Fibroblast of the aortic adventitia (primary cell): ENCODE measurements around the gene MAN2B2. TPM values are rescaled to one million over a fixed set of nuclear protein-coding genes. Genes with fewer than 3 reads are reported as not detected.

Experiments used
- DNase-seq: peaks from one replicate; pipeline ENCODE4 v3.0.0-alpha.2; 2010; ENCODE audit warnings: low read depth
- H3K4me3 ChIP-seq: 2 replicates; pipeline ENCODE4 v1.5.1; 2011; ENCODE audit warnings: low read depth, mild to moderate bottlenecking, control low read depth, low read length, moderate library complexity
- total RNA-seq: library from RNA; depleted of rRNA; stranded (reverse); fragments of >200 nt; gene quantifications from 2 replicates; pipeline ENCODE4 v1.2.3, GENCODE V29; 2012; ENCODE audit warnings: low replicate concordance
- TF ChIP-seq, protein P1 (sequence below): IDR thresholded peaks from 2 replicates; pipeline ENCODE4 v1.5.1; 2011; ENCODE audit warnings: mild to moderate bottlenecking, low read length, control low read depth, inconsistent platforms; ENCODE audit not compliant: insufficient read depth

The MAN2B2 gene
- total RNA-seq, 1 donor: 25.9 TPM

DNA sequence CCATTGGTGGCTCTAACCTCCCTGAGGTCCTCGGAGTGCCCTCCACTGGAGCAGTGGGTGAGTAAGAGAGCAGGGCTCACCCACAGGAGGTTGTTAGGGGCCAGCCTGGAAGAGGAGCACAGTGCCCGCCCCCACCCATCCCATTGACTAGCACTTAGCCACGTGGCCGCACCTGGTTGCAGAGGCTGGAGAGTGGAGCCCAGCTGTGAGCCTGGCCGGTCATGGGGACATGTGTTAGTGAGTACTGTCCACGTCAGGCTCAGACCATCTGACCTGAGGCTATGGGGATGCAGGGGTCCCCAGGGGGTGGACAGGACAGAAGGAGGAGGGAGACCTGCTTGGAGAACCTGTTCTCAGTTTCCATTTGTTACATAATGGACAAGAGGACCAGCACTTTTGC lies 1.4 kb upstream of the MAN2B2 start:
- TF ChIP-seq, protein P1, sequence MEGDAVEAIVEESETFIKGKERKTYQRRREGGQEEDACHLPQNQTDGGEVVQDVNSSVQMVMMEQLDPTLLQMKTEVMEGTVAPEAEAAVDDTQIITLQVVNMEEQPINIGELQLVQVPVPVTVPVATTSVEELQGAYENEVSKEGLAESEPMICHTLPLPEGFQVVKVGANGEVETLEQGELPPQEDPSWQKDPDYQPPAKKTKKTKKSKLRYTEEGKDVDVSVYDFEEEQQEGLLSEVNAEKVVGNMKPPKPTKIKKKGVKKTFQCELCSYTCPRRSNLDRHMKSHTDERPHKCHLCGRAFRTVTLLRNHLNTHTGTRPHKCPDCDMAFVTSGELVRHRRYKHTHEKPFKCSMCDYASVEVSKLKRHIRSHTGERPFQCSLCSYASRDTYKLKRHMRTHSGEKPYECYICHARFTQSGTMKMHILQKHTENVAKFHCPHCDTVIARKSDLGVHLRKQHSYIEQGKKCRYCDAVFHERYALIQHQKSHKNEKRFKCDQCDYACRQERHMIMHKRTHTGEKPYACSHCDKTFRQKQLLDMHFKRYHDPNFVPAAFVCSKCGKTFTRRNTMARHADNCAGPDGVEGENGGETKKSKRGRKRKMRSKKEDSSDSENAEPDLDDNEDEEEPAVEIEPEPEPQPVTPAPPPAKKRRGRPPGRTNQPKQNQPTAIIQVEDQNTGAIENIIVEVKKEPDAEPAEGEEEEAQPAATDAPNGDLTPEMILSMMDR: no peak
- DNase-seq: no peak
- no peak overlapping the region for H3K4me3 ChIP-seq

GRCh38 chr4:6573986-6574746 lies 823 bp upstream of the MAN2B2 start:
- TF ChIP-seq, protein P1: no peak
- no peak for DNase-seq

DNA sequence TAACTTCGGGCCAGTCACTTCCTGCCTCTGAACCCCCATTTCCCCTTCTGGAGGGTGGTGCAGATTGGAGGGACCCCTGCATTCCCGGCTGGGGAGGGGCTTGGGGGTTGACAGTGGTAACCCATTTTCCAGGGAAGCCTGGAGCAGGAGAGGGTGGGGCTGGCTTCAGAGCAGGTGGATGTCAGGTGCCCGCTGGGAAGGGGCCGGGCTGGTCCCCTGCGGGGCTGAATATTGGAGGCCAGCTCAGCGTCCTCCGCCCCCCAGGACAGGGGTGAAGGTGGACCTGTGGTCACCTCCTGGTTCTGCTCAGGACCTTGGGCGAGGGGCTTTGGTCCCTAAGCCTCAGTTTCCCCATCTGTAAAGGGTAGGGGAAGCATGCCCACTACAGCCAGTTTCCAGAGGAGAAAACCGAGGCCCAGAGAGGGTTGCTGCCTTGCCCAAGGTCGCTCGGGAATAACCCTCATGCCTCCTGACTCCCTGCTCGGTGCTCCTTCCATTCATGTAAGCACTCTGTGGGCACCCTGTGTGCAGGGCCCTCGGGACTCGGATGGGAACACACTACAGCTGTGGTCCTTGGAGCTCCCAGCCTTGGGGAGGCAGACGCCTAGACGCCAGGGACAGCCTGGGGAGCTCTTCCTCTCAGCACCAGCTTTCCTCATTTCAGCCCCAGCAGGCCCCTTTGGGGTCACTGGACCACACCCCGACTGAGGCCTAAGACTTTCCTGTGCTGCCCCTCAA lies 683 bp downstream of the MAN2B2 start:
- TF ChIP-seq, protein P1: no peak
- H3K4me3 ChIP-seq: peak overlapping the region; percentile 96
- DNase-seq: no peak

More at GRCh38 chr4:6573986-6574746, 823 bp upstream of the MAN2B2 start:
- H3K4me3 ChIP-seq: peak overlapping the region; percentile 96

DNA sequence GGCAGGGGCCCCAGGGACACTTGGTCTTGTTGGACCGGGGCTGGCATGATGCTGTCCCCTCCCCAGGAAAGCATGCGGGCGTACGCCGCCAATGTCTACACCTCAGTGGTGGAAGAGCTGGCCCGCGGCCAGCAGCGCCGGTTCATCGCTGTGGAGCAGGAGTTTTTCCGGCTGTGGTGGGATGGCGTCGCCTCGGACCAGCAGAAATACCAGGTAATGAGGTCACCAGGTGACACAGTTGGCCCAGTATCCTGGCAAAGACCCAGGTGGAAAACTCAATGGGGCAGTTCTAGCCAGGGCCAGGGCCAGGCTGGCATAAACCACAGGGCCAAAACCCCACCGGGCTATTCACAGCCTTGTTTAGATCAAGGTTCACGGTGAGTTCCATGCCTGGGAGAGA lies 1.5 kb downstream of the MAN2B2 start:
- H3K4me3 ChIP-seq: no peak overlapping the region
- DNase-seq: no peak
- TF ChIP-seq, protein P1: no peak

DNA sequence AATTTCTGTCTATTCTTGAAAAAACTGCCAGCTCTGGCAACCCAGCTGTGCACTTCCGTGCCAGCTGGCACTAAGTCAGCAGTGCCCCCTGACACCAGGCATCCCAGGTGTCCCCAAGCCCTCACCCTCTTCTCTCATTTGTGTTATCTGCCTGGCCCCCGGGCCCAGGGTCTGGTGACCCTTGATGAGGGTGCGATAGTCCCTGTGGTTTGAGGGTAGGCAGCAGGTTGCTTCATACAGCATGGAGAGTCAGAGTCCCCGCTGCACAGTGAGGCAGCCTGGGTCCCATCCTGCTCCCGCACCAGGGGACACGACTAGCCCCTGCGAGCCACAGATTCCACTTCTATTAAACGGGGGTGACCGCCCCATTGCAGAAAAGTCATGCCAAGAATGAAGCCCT lies 1.9 kb downstream of the MAN2B2 start:
- DNase-seq: no peak
- TF ChIP-seq, protein P1: no peak
- H3K4me3 ChIP-seq: no peak overlapping the region

GRCh38 chr4:6577409-6577808 lies 2.4 kb downstream of the MAN2B2 start:
- H3K4me3 ChIP-seq: no peak overlapping the region
- TF ChIP-seq, protein P1: no peak
- DNase-seq: no peak
